ENCODE data around the gene GNB5.
"Not testable (repeated sequence)": the region's sequence is repeated elsewhere in the genome, so short reads cannot be mapped to it uniquely, and the experiment has no call there.

Gene GNB5

DNA sequence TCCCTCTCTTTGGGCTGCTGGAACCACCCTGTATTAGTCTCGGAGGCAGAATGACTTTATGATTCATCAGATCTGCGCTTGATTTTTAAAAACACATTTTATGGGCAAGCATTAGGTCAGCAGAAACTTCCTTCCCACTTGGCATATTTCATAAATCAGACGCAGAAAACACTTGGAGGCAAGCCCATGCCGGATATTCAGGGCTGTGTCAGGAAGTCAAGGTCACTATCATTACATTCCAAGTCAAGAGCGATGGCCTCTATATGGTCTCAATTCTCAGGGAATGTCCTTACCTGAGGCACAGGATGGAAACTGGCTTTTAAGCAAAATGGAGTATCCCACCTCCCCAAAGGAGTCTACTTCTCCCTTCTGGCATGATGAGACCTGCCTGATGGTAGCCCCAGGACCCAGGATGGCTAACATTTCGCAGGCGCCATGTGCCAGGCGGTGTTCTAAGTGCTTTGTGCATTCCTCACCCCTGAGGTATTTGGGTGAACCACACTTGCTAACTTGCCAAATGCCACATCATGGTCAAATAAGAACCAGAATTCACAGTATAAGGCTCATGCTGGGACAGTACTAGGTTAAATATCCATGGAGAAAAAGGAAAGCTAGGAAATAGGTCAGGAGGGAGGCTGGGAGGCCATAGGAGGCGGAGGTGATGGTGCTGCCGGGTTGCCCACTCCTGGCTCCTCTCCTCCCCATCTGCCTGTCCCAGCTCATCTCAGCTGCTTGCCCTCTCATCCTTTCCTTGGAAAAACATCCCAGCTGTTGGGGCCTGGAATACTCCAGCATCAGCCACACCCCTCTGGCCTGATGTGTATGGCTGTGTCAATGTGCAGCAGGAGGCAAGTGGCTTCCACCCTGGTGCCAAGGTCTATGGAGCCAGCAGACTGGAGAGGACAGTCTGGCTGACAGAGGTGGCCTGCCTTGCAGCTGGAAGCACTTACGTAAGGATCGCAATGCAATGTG is 97.4 kb downstream of the GNB5 start:
- DNase-seq: peak; percentile 64 to 82 (median 72)

DNA sequence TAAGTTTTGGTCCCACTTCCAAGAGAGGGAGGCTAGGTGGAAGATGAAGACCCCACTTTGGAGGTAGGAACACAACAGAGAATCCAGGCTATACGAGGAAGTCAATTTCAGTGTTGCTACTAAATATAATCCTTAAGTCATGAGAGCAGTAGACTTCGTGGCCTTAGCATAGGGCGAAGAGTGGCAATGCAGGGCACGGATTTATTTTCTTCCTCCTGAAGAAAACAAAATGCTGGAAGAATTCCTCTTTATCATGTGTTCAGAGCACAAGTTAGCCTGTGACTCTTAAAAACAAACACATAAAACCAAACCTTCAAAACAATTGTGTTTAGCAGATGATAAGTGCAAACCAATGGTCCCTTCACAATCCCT is 98.0 kb downstream of the GNB5 start:
- DNase-seq: peak in 3 of 4 experiments; percentile 24 to 45 (median 24)

DNA sequence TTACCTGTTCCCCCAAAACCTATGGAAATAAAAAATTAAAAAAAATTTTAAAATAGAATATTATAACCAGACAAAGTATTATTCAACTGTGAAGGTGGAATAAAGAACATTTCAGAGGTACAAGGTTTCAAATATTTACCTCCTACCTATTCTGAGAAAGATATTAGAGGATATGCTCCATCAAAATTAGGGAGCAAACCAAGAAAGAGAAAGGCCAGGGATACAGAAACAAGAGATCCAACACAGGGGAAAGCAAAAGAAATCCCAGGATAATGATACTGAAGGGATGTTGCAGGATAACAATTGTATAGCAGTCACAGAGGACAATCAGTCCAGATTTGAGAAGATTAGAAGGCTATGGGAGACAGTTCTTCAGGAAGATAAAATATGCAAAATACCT is 101.0 kb downstream of the GNB5 start:
- DNase-seq: no peak

DNA sequence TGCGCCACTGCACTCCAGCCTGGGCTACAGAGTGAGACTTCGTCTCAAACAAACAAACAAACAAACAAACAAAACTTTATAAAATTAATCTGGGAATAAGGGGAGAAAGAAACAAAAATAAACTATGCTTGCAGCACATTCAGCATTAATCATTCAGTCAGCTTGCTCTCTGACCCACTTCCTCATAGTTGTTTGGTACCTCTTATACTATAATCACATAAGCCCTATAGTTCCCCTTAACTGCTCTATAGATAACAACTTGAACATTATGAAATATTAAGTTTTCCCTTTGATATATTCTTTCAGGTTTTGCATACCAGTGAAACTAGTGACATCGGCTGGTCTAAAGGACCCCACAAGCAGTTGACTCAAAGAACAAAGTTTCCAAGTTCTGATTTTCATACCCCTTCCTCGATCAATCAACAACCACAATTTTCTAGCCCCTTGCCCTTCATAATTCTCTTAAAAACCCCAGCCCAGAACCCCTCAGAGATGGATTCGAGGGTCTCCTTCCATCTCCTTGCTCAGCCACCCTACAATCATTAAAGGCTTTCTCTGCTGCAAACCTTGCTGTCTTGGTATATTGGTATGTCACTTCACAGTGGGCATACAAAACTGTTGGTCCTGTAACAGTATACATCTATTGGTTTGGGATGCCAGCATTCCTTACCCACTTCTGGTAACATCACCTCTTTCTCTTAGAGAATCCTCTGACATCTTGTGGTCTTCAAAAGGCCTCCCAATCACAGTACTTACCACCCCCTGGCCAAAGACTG is 105.0 kb downstream of the GNB5 start:
- peak; percentile 27 to 70 (median 47) for DNase-seq

DNA sequence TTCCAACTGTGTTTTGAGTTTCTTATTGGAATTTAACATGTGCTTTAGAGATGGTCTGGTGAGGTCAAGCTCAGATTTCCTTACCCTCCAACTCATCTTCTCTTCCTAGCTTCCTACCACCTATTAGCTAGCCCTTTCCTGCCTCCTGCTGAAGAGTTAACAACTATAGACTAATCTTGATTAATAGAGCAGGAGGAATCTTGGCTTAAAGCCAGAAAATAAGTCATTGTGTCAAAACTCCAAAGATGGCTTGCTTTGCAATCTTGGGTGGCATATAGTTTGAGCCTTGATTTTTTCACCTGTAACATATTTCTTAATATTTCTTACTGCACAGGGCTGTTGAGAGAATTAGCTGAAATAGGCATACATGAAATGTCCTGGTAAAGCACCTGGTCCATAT is 105.9 kb downstream of the GNB5 start:
- peak in 1 of 4 experiments; percentile 24 for DNase-seq

DNA sequence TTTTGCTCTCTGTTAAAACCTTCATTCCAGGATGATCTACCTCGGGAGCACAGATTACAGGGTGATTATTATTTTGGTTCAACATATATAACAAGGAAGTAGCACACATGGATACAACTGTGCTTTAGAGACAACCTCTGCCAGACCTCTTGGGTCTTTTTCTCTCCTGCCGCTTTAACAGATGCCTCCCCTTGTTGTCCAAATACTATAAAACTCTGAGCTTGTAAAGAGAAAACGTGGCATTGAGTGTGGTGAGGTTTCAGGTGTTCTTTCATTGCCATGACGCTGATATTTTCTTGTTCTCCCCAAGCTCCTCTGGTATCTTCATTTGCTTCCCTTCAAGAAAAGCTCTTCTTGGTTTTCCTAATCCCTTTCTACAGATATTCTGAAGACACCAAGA is 107.6 kb downstream of the GNB5 start:
- no peak for DNase-seq

DNA sequence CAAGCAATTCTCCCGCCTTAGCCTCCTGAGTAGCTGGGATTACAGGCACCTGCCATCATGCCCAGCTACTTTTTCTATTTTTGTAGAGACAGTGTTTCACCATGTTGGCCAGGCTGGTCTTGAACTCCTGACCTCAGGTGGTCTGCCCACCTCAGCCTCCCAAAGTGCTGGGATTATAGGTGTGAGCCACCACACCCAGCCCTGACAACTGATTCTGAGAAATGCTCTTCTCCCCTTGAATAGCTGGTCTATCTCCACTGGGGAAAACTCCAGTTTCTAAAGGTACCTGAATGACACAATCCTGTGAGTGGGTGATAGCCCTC is 108.2 kb downstream of the GNB5 start:
- not testable (repeated sequence) for DNase-seq

DNA sequence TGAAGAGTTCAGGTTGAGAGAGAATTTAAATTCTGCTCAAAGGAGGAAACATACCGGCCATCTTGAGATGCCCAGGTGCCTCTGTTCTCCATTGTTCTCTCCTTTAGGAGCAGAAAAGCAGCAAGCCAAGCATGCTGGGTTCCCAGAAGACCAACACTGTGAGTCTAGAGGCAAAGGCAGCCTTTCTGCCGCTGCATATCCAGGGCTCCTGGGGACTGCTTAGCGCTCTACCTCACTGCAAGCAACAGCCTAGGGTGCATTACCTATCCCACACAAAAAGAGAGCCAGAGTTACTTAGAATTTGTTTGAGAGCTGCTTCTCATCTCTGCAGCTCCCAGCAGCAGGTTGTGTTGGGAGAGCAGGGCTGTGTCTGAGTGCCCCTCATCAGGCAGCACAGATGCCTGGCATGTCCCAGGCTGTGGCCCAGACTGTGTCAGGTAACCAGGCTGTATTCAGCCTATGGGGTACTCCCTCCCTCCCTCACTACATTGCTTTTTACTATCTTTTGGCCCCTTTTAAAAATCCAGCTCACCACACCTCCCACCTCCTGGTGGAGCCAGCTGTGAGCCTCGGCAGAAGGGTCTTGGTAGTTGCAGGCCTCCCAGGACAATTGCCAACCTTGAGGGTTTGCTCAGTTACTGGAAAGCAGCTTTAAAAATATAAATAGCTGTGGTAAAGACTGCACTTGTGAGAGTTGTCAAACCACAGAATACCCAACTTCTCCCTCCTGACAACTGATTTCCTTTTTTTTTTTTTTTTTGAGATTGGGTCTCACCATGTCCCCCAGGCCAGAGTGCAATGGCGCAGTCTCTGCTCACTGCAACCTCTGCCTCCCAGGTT is 108.8 kb downstream of the GNB5 start:
- peak in 3 of 4 experiments; percentile 34 to 69 (median 63) for DNase-seq

DNA sequence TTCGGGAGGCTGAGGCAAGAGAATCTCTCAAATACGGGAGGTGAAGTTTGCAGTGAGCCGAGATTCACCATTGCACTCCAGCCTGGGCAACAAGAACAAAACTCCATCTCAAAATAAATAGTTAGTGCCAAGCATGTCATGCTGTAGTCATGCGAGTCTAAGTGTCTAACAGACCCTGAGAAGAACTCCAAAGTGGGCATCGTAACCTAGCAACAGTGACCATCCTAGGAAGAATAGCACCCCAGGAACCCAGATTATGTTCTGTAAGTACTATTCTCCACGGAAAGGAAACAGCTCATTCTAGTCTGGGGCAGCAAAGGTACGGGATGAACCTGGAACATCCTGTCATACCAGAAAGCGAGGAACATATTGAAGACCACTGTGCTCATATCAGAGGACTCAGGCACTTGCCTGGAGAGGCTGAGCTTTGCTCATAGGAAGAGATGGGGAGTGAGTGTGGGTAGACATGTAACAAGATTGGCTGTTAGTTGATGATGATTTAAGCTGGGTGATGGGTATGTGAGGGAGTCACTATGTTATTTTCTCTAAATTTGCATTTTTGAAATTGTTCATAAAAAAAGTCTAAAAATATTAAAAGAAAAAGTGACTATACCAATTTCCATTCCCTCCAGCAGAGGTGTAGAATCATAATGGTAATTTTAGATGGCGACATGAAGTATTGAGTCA is 110.3 kb downstream of the GNB5 start:
- DNase-seq: no peak

DNA sequence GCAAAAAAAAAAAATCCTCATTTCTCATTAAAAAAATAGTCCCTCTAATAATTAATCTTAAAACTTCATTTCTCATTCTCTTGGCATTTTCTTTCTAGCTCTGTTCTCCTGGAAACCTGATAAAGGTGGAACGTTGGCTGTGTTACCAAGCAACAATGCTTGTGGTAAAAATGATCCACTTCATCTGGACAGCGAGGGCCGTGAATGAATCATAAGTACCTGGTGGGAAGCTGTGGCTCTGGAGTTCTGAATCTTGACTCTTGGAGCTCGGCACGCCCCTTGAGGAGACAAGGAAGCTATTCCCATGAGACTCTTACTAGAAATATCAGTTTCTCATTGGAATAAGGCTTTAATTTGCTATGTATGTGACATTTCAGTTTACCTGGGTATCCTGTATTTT is 111.2 kb downstream of the GNB5 start:
- no peak for DNase-seq

DNA sequence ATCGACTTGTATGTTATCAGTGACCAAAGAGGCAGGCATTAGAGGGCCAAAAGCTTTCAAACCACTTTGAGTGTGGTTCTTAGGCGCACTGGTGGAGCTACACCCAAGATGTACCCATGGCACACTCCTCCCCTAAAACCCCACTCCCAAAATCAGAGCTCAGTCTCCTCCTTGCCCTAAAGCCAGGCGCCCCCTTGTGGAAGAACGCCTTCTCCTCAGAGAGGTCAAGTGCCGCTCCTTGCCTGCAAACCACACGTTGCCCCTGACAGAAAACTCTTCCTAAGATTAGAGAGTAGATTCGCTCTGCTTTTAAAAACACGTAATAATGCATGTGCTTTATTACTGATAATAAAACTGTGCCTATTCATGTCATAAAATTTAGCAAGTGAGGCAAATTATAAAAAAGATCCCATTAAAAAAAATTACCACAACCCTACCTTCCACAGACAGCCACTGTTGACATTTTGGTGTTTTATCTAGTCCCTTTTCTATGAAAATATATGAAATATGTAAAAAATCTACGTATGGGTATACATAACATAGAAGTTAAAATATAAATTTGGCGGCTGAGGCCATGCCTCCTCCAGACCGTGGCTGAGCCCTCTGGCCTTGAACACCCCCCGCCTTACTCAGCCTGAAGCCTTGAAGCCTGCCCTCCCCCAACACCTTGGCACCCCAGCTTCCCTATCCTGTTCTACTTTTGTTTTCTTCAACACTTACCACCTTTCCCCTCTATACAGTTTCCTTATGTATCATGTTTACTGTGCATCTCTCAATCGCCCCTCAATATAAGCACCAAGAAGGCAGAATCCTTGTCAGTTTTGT is 112.1 kb downstream of the GNB5 start:
- peak; percentile 82 to 94 (median 88) for DNase-seq

DNA sequence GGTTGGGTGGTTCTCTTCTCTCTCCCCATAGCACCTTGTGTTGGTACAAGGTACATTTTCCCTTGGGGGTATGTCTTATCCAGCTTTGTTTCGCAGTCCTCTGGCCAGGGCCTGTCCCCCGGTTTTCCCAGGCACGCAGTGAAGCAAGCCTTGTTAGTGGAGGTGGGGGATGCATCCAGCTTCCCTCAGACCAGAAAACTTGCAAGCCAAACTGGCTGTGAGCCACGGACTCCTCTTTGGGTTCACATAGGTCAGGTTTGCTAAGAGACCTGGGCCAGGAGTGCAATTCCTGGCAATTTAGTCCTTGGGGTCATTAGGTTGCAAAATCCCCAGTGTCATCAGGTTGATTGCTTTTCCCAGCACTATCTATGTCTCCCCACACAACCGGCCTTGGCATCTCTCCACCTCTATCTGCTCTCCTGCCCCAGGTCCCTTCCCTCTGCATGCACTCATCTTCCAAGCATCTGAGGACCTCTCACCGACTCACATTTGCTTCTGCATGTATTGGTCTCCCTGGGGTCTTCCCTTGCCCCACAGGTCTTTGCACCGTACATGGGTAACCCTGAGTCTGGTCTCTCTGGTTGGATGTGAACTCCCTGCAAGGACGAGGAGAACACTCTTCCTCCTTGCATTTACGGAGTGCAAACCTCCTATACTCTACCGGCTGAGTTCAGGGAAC is 112.9 kb downstream of the GNB5 start:
- DNase-seq: no peak

DNA sequence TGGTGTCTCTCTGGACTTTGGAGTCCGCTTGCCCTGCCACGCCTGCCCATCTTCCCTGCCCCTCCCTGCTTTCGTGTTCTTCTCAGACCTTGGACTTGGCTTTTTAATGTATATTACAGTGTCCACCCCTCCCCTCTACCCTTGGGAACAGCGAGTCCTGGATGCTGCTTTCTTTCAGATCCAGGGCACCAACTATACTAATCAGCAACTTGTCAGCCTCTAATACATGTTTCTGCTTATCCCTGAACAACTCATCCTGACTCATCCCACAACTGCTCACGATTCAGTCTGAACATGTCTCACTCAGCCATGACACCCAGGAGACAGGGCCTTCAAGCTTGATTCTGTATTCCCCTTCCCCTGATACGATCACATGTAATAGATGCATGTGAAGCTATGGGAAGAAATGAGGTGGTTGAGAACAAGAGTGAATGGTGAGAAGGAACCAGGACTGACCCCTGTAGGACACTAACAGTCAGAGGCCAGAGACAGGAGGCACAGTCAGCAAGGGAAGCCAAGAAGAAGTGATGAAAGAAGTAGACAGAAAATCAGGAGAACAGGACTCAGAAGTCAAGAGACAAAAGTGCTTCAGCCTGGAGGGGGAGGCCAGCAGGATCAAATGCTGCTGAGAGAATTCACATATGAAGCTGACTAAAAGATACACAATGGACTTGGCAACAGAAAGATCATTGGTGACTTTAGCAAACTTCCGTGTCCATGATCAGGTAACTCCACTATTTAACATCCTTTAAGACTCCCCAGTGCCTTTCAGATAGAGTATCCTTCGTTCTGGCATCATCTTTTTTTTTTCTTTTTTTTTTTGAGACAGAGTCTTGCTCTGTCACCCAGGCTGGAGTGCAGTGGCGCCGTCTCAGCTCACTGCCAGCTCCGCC is 114.1 kb downstream of the GNB5 start:
- DNase-seq: peak; percentile 48 to 78 (median 58)

DNA sequence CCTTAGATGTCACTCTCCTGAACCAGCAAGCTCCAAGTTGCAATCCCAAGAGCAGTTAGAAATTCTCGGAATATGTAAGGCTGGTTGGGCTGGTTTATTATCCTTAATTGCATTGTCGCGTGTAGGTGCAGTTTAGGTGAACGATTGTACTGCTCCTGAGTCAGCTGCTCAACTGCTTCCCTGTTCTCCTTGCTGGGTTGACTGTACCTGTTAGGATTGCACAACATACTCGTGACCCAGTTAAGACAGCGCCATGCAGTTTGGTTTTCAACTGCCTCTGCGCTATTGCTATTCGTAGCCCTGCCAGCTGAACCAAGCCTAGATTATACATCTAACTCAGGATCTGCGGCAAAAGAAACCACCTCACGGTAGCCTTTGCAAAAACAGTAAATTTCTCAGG is 119.6 kb downstream of the GNB5 start:
- no peak for DNase-seq

DNA sequence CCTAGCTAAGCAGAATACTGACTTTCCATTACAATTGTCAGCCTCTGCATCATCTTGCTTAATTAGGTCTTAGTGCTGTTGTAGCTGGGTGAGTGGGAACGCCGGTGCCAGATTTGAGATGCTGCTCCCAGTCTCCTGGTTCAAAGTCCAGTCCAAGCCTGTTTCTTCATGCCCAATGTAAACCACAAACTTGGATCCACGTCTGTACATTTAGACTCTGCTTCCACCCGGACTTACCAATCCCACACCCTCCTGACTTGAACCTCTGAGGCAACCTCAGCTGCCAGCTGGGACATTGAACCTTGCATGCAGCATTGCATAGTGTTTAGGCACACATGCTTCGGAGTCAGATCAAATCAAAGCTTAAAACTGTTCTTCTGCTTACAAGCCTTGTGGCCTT is 121.6 kb downstream of the GNB5 start:
- no peak for DNase-seq

DNA sequence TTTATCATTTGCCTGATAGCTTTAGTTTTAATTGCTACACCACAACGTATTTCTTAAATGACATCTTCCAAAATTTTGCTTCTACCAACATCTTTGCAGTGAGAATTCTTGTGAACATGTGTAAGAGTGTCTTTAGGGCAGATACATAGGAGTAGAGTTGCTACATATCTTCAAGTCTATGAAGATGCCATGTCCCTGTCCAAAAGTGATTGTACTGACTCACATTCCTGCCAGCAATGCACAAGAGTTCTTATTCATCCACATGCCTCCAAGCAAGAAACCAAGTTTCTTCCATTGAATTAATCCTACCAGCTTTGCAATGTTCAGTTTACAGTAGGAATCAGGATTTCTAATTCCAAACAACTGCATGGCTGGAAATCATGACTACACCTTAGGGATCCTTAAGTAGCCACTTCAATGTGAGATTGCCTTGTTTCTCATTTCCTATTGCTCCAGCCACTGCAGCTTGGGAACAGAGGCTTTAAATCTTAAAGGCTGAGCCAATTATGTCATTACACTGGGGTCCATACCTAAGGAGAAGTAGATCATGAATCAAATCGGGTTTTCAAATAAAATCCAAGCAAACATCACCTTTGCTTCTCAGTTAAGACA is 123.1 kb downstream of the GNB5 start:
- no peak for DNase-seq

DNA sequence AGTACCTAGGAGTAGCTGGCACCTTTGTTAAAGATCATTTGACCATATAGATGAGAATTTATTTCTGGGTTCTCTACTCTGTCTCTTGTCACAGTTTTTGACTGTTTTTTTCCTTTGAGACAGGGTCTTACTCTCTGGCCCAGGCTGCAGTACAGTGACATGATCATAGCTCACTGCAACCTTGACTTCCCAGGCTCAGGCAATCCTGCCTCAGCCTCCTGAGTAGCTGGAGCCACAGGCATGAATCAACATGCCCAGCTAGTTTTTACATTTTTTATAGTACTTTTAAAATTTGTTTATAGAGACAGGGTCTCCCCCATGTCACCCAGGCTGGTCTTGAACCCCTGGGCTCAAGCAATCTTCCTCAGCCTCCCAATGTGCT is 123.7 kb downstream of the GNB5 start:
- no peak for DNase-seq

DNA sequence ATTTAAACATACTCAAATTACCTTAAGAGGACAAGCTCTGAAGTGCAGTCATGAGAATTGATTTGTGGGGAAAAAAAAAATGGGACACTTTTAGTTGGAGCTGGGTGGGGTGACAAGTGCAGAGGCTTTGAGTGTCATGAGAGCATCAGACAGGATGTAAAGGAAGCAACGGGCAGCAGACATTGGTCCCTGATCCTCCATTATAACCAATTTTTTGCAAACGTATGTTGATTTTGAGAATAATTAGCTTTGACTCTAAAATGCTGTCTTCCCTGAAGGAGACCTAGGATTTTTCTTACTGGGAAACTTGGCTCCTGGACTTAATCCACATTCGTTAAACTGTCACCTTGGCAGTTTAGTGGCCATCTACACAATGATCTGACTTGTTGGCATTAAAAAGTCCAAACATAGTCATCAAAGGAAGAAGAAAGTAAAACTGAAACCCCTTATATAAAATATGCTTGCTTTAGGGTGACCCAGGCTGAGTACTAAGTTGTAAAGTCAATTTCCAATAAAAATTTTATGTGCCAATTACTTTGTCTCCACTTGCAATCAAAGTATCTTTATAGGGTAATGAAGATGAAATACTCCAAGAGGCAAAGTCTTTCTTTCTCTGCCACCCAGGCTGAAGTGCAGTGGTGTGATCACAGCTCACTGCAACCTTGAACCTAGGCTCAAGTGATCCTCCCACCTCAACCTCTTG is 124.2 kb downstream of the GNB5 start:
- no peak for DNase-seq

All from suppressor macrophage (primary cell).